ENCODE results near the gene TUBB1. TPM values are rescaled to one million over a fixed set of nuclear protein-coding genes. Genes with fewer than 3 reads are reported as not detected.

The TUBB1 gene
- total RNA-seq, 1 donor from 2014 or later = not detected

- Histone ChIP-seq H2AFZ (ENCODE audit: low read depth, low read length) (no peak overlapping the region), H3K9ac (ENCODE audit: low read length) (no peak overlapping the region), H3K27ac (ENCODE audit: low read depth, low read length) (no peak overlapping the region), H3K36me3 (ENCODE audit: insufficient read depth, low read length) (peaks cover 50% of the 10 kb centered on the region), H3K4me1 (ENCODE audit: insufficient read depth, low read length) (no peaks in the 10 kb centered on the region), H3K4me2 (ENCODE audit: low read length) (no peak overlapping the region), H3K79me2 (ENCODE audit: insufficient read depth, low read length) (peaks cover 28% of the 10 kb centered on the region), H3K27me3 (ENCODE audit: insufficient read depth, low read length) (no peaks in the 10 kb centered on the region), H3K4me3 (ENCODE audit: insufficient read depth, low read depth, low read length) (no peak overlapping the region), H3K9me3 (ENCODE audit: insufficient read depth, low read depth, low read length) (no peaks in the 10 kb centered on the region), H4K20me1 (ENCODE audit: insufficient read depth, low read length) (peaks cover 40% of the 10 kb centered on the region)
- Mint-ChIP-seq H3K4me3 (ENCODE audit: unreplicated experiment) (no peak overlapping the region), H3K27ac (ENCODE audit: unreplicated experiment) (no peak overlapping the region), H3K9me3 (ENCODE audit: unreplicated experiment) (no peaks in the 10 kb centered on the region), H3K4me1 (ENCODE audit: low read depth, unreplicated experiment) (peaks cover 3% of the 10 kb centered on the region), H3K27me3 (ENCODE audit: low read depth, unreplicated experiment) (no peaks in the 10 kb centered on the region), H3K36me3 (ENCODE audit: low read depth, unreplicated experiment) (no peaks in the 10 kb centered on the region)
- DNase-seq (ENCODE audit: low read depth) = no peak
- no peak for FAIRE-seq
- no peak for TF ChIP-seq CTCF (IDR thresholded peaks at IDR 0.05; ENCODE audit: insufficient read depth, low read depth, low read length)
- no peak for TF ChIP-seq EZH2 (IDR thresholded peaks at IDR 0.05; ENCODE audit: insufficient read depth, low read length)
Measured at GRCh38 chr20:58989196-58989595, 30.0 kb upstream of the TUBB1 start.

- H3K79me2 ChIP-seq (ENCODE audit: insufficient read depth, low read length) = peaks cover 12% of the 10 kb centered on the region
- FAIRE-seq (no peak), DNase-seq (ENCODE audit: low read depth) (no peak)
- no peak overlapping the region for H3K27ac ChIP-seq (ENCODE audit: low read depth, low read length)
- H3K4me1 ChIP-seq (ENCODE audit: insufficient read depth, low read length) = no peaks in the 10 kb centered on the region
- no peak overlapping the region for H3K4me3 ChIP-seq (ENCODE audit: insufficient read depth, low read depth, low read length)
- H3K36me3 ChIP-seq (ENCODE audit: insufficient read depth, low read length) = peaks cover 62% of the 10 kb centered on the region
- H3K27me3 ChIP-seq (ENCODE audit: insufficient read depth, low read length) = no peaks in the 10 kb centered on the region
- H3K4me2 ChIP-seq (ENCODE audit: low read length) = no peak overlapping the region
- TF ChIP-seq CTCF (IDR thresholded peaks at IDR 0.05; ENCODE audit: insufficient read depth, low read depth, low read length) (no peak), EZH2 (IDR thresholded peaks at IDR 0.05; ENCODE audit: insufficient read depth, low read length) (no peak)
- no peak overlapping the region for H3K4me3 Mint-ChIP-seq (ENCODE audit: unreplicated experiment)
- H3K27ac Mint-ChIP-seq (ENCODE audit: unreplicated experiment) = no peak overlapping the region
- H3K4me1 Mint-ChIP-seq (ENCODE audit: low read depth, unreplicated experiment) = peaks cover 3% of the 10 kb centered on the region
- no peaks in the 10 kb centered on the region for H3K9me3 Mint-ChIP-seq (ENCODE audit: unreplicated experiment)
- no peak overlapping the region for H3K9ac ChIP-seq (ENCODE audit: low read length)
- H3K36me3 Mint-ChIP-seq (ENCODE audit: low read depth, unreplicated experiment) = peaks cover 2% of the 10 kb centered on the region
- H3K27me3 Mint-ChIP-seq (ENCODE audit: low read depth, unreplicated experiment) = no peaks in the 10 kb centered on the region
- H3K9me3 ChIP-seq (ENCODE audit: insufficient read depth, low read depth, low read length) = no peaks in the 10 kb centered on the region
- H4K20me1 ChIP-seq (ENCODE audit: insufficient read depth, low read length) = peaks cover 24% of the 10 kb centered on the region
- no peak overlapping the region for H2AFZ ChIP-seq (ENCODE audit: low read depth, low read length)
Measured at GRCh38 chr20:58990651-58991445, 28.4 kb upstream of the TUBB1 start.

GRCh38 chr20:58991715-58992114, 27.5 kb upstream of the TUBB1 start:
- no peak overlapping the region for H3K9ac ChIP-seq (ENCODE audit: low read length)
- no peaks in the 10 kb centered on the region for H3K27me3 Mint-ChIP-seq (ENCODE audit: low read depth, unreplicated experiment)
- H3K36me3 Mint-ChIP-seq (ENCODE audit: low read depth, unreplicated experiment) = peaks cover 2% of the 10 kb centered on the region
- no peak for DNase-seq (ENCODE audit: low read depth)
- peaks cover 4% of the 10 kb centered on the region for H3K79me2 ChIP-seq (ENCODE audit: insufficient read depth, low read length)
- H3K9me3 Mint-ChIP-seq (ENCODE audit: unreplicated experiment) = no peaks in the 10 kb centered on the region
- no peaks in the 10 kb centered on the region for H3K27me3 ChIP-seq (ENCODE audit: insufficient read depth, low read length)
- no peaks in the 10 kb centered on the region for H3K4me1 ChIP-seq (ENCODE audit: insufficient read depth, low read length)
- no peak overlapping the region for H3K27ac Mint-ChIP-seq (ENCODE audit: unreplicated experiment)
- H3K9me3 ChIP-seq (ENCODE audit: insufficient read depth, low read depth, low read length) = no peaks in the 10 kb centered on the region
- peaks cover 5% of the 10 kb centered on the region for H3K4me1 Mint-ChIP-seq (ENCODE audit: low read depth, unreplicated experiment)
- no peak overlapping the region for H2AFZ ChIP-seq (ENCODE audit: low read depth, low read length)
- no peak for FAIRE-seq
- TF ChIP-seq EZH2 (IDR thresholded peaks at IDR 0.05; ENCODE audit: insufficient read depth, low read length) = no peak
- no peak for TF ChIP-seq CTCF (IDR thresholded peaks at IDR 0.05; ENCODE audit: insufficient read depth, low read depth, low read length)
- peaks cover 62% of the 10 kb centered on the region for H3K36me3 ChIP-seq (ENCODE audit: insufficient read depth, low read length)
- peaks cover 15% of the 10 kb centered on the region for H4K20me1 ChIP-seq (ENCODE audit: insufficient read depth, low read length)
- no peak overlapping the region for H3K4me2 ChIP-seq (ENCODE audit: low read length)
- no peak overlapping the region for H3K27ac ChIP-seq (ENCODE audit: low read depth, low read length)
- H3K4me3 Mint-ChIP-seq (ENCODE audit: unreplicated experiment) = no peak overlapping the region
- H3K4me3 ChIP-seq (ENCODE audit: insufficient read depth, low read depth, low read length) = no peak overlapping the region

Data from astrocyte (in vitro differentiated cells and primary cell).